GM12875 (cell line): ENCODE data around the gene EYS.

ENCODE experiments used
- H3K4me3 ChIP-seq: one replicate; pipeline ENCODE4 v1.5.1; 2011; ENCODE audit warnings: low read depth, low read length, control low read depth
- TF ChIP-seq, protein P1 (sequence below): IDR thresholded peaks from 2 replicates; pipeline ENCODE4 v1.5.1; 2011; ENCODE audit warnings: low read depth, mild to moderate bottlenecking, control low read depth, inconsistent platforms, low read length, moderate library complexity, borderline replicate concordance; ENCODE audit not compliant: insufficient read depth

EYS gene

DNA sequence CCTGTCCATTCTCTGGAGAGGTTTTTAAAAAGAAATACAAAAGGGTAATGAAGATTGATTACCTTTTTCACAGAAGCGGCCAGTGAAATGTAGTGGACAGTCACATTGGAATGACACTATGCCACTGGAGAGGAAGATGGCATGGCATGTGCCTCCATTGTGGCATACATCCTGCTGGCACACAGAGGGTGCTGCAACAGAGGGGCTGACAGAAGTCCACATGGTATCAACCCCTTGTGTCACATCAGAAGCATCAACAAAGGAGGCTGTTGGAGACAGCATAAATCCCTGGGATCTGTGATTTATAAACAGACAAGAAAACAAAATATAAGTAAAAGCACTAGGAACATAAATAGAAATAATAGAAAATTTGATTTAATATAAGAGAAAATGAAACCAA is 1476.5 kb downstream of the EYS start:
- no peak overlapping the region for H3K4me3 ChIP-seq
- TF ChIP-seq, protein P1, sequence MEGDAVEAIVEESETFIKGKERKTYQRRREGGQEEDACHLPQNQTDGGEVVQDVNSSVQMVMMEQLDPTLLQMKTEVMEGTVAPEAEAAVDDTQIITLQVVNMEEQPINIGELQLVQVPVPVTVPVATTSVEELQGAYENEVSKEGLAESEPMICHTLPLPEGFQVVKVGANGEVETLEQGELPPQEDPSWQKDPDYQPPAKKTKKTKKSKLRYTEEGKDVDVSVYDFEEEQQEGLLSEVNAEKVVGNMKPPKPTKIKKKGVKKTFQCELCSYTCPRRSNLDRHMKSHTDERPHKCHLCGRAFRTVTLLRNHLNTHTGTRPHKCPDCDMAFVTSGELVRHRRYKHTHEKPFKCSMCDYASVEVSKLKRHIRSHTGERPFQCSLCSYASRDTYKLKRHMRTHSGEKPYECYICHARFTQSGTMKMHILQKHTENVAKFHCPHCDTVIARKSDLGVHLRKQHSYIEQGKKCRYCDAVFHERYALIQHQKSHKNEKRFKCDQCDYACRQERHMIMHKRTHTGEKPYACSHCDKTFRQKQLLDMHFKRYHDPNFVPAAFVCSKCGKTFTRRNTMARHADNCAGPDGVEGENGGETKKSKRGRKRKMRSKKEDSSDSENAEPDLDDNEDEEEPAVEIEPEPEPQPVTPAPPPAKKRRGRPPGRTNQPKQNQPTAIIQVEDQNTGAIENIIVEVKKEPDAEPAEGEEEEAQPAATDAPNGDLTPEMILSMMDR = no peak

DNA sequence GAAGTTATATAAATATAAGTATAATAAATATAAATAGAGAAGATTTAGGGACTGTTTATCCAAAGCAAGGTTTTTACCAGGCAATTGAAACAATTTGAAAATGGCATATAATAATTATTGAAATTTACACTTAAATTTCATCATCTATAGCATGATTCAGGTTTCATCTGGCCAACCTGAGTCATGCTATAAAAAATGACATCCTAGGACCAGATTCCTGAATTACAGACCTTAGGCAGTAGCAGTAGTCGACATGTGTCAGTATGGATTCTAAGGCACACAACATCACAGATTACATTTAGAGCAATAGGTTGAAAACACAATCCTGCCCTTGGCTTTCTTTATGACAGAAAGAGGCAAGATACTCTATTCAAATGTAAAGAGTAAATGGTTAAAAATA is 1479.2 kb downstream of the EYS start:
- no peak overlapping the region for H3K4me3 ChIP-seq
- TF ChIP-seq, protein P1 = no peak

DNA sequence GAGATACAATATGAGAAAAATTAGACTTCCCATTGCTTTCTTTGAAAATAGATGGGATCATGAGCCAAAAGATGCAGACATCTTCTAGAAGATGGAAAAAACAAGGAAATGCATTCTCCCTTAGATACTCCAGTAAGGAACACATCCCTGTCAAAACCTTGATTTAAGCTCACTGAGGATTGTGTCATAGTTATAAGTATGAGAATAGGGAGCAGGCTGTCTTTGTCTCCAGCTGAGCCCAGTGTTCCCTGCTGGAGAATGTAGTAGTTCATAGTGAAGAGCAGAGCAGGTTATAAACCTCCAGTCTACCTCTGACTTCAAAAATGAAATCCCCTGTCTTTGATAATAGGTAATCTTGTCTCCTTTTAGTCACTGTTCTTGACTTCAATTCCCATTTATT is 1481.5 kb downstream of the EYS start:
- TF ChIP-seq, protein P1 = no peak

DNA sequence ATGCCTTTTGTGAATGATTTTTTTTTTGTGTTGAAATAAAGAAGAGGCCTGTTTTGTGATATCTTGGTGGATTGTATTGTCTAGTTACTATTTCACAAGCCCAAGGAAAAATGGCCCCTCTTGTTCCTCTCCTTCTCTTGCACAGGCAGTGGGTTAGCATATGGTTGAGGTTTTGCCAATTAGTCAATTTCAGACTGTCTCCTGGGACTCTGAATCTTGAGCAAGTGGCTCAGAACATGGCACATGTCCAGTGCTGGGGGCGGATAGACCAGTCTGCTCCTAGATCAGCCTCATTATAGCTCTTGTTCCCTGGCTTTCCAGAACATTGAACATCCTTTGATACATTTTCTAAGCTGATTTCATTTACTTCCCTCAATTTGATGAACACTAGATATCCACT is 1482.2 kb downstream of the EYS start:
- H3K4me3 ChIP-seq = no peak overlapping the region
- TF ChIP-seq, protein P1 = no peak

More for the DNA sequence above, 1481.5 kb downstream of the EYS start:
- no peak overlapping the region for H3K4me3 ChIP-seq

DNA sequence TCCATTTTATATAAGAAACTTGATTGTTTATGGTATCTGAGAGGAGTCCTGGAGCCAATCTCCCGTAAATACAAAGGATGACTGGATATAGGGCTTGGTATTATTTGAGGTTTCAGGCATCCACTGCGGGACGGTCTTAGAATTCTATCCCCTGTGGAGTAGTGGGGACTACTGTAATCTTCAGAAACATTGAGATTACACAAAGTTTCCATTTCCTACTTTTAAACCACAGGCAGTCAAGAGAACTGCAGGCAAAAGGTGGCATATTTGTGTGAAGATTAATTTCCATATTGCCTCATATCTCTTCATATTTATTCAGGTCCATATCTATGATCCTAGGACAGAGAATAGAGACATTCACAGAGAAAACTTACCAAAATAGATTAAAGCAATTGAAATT is 1485.2 kb downstream of the EYS start:
- no peak overlapping the region for H3K4me3 ChIP-seq
- TF ChIP-seq, protein P1 = no peak

DNA sequence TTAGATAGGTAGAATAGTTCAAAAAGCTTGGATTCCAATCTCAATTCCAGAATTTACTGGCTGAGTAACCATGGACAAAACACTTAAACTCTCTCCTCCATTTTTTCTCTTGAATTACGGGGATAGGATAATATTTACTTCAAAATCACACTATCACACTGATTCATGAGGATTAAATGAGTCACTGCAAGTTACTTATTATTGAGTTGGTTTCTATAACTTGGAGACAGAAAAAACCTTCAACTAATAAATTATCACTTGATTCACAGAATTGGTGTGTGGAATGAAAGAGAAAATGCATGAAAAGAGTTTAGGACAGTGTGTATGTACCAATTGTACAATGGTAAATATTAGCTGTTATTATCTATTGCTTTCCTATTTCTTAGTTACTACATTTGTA is 1486.2 kb downstream of the EYS start:
- TF ChIP-seq, protein P1 = no peak

DNA sequence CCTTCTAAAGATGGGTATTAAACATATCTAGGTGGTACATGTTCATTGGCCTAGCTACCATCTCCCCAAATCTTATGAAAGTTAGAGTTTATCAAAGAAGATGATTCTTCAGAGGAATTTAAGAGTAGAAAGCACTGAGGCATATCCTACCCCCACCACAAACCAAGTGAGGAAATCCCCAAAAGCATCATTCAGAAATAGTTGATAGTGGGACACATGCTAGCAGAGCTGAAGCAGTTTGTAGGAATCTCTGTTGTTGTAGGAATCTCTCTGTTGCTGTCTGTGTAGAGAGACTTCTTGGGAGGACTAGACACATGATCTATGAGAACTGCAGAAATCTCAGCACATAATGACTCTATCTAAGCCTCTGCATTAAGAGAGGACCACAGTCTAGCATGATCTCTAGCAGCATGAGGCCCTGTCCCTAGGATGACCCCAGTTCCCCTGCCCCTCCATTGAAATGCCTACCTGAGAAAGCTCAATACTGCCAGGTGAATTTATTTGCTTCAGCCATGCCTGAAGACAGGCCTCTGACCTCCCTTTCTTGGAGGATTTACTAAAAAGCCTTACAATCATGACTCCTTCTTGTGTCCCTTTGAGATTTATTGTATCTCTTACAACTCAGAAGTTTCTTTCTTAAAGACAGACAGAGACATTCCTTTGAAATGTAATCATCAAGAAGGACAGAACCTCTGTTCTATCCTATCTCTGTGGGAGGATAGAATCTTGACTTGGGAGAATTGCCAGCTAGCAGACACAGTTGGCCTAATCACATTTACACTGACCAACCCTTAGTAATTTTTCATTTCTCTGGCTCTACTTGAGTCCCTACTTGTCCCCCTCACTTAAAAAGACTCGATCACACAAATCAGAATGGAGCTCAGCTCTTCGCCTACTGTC is 1489.1 kb downstream of the EYS start:
- TF ChIP-seq, protein P1 = no peak
- no peak overlapping the region for H3K4me3 ChIP-seq

More for the DNA sequence above, 1486.2 kb downstream of the EYS start:
- no peak overlapping the region for H3K4me3 ChIP-seq
